IPS DF 4.7 (cell line): ENCODE results near the gene PLCH1.
"Not testable (repeated sequence)": the region's sequence is repeated elsewhere in the genome, so short reads cannot be mapped to it uniquely, and the experiment has no call there.

ENCODE experiments used
- DNase-seq: peaks from one replicate; pipeline ENCODE4 v3.0.0-alpha.2; 2013; ENCODE audit warnings: low spot score; ENCODE audit errors: extremely low read depth

PLCH1 gene

DNA sequence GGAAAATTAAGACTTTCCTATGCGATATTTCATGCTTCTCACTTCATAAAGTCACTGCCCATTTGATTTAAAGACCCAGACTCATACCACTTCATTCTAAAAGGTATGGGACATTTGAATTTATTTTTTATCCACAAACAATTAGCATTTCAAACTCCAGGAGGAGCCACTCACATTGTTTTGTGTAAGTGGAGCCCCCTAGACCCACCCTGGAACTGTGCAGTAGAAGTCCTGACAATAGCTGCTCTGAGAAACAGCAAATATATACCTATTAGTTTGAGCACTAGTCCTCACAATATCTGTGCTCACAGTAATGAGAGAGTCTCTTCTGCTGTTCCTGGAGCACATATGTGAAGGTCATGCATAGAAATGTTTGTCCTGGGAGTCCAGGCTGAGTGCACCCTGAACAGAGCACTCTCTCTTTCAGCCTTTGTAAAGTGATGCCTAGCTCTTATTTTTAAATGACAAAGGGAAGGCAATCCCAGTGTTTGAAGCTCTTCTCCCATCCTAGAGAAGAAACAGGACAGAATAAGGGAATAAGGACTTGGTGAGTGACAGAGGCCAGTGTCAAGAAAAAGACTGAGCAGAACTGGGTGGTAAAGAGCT lies 323.9 kb downstream of the PLCH1 start:
- DNase-seq: no peak

DNA sequence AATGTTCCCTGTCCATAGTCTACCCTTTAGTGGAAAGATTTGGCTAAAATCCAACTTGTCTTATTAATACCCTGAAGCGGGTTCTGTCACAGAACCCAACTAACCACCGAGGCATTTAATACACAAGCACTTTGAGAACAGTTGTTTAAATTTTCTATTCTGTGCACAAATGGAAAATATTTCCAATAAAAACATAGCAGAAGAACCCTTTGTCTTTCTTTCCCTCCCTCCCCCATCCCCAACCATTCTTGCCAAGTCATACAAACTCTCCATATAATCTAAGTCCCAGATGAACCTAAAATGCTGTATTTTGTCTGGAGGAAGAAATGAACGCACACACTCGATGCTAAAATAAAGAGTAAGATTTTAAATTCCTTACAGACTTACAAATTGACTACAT lies 324.5 kb downstream of the PLCH1 start:
- no peak for DNase-seq

- DNase-seq: no peak
Measured at GRCh38 chr3:155418407-155418806, 326.5 kb downstream of the PLCH1 start.

GRCh38 chr3:155417119-155417517 lies 327.8 kb downstream of the PLCH1 start:
- DNase-seq: no peak

DNA sequence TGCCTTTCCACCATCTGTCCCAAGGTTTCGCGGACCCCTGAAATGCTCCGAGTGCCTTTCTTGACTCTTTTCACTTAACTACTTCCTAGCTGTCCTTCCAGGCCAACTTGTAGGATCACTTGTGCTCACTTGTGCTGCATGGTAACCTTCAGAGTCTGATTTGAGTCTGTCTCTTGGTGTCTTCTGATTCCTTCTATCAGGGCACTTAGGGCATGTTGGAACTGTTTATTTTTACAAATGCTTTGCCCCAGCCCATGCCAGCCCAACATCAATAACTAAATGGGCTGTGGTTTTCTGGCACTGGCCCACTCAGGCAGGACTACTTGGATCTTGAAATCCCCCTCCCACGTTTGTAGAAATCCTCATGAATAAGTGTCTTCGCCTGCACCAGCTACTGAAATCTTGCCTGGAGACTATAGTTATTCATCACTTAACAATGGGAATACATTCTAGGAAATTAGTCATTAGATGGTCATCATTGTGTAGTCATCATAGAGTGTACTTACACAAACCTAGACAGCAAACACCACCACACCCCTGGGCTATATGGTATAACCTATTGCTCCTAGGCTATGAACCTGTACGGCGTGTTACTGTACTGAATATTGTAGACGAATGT lies 328.3 kb downstream of the PLCH1 start:
- no peak for DNase-seq

DNA sequence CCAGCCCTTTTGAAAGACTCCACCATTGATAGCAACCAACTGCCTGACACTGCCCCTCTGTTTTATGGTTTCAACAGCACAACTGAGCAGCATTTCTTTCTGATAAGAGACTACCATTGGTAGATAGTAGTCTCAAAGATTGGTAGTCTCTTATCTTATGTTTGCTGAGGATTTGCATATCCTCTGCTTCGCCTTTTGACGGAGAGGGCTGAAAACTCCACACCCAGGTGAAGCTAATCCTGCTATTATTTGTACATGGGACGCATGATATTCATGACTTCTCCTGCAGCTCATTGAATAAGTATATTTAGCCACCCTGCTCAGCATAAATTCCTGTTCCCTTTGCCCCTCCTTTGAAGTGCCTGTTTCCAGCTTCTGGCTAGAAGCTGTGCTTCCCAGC lies 332.0 kb downstream of the PLCH1 start:
- DNase-seq: no peak

DNA sequence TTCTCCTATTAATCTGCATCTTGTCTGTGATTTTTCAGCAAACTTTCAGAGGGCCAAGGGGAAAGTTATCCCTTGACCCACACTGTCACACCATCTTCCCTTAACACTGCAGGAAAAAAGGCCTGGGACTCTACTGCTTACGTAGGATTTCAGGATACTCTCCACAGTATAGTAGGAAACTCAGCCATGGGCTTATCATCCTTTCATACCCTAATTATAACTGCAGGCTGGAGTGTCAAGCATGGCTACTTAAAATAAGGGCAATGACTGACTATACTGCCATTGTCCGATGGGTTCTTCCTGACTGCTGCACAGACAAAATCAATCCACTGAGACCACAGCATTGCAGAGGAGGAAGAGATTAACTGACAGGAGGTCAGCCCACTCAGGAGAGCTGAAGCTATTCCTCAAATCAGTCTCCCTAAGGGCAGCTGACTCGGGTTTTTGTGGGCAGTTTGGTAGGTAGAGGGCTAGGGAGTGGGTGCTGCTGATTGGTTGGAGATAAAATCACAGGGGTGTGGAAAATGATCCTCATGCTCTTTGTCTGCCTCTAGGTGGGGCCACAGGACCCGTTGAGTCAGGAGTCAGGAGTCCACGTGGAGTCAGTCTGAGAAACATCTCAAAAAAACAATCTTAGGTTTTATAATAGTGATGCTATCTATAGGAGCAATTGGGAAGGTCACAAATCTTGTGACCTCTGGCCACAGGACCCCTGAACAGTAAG lies 333.2 kb downstream of the PLCH1 start:
- no peak for DNase-seq

GRCh38 chr3:155409336-155409735 lies 335.5 kb downstream of the PLCH1 start:
- no peak for DNase-seq

DNA sequence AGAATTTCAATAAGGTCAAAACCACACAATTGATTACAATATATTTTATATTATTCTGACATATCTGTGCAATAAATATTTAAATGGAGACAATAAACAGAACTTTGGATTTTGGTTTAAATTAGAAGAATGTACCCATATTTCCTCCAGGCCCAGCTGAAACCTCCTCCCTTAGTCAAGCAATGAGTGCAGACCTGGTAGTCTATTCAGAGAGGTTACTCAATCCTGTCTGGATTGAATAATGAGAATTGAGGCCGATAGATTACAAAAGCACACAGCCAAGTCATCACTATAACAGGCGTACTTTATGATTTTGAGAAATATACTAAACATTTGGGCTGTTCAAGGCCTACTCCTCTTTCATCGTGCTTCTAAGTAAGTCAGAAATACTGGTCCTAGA lies 336.9 kb downstream of the PLCH1 start:
- DNase-seq: no peak

- DNase-seq: no peak
Measured at GRCh38 chr3:155407331-155407730, 337.5 kb downstream of the PLCH1 start.

- no peak for DNase-seq
Measured at GRCh38 chr3:155404486-155404885, 340.4 kb downstream of the PLCH1 start.

DNA sequence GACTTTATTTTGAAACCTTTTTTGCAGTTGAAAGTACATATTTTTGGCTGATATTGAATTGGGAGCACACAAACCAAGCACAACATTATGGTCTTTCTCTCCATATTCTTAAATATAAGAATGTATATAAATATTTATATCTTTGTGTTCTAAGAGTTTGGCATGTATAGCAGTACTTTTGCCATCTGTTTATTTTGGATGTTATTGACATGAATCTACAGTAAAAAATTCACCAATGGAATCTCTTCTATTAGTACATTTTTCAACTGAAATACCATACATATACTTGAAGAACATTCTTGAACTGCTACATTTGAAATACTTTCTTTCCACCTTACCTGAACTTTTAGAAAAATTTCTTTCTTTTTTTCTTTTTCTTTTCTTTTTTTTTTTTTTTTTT lies 342.2 kb downstream of the PLCH1 start:
- no peak for DNase-seq

DNA sequence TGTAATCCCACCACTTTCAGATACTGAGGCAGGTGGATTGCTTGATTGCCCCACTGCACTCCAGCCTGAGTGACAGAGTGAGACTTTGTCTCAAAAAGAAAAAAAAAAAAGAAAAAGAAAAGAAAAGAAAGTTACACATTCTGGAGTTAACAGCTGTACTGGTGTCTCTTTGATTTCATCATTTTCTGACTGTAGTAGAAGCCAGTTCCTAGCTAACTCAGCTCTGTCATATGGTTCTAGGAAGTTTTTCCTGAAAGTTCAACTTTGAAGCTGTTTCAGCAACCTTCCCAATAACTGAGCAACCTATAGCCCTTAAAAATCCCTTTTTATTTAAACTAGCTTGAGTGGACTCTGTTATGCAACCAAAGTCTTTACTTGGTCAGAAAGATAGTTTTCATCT lies 346.8 kb downstream of the PLCH1 start:
- DNase-seq: no peak

GRCh38 chr3:155394896-155395295 lies 350.0 kb downstream of the PLCH1 start:
- DNase-seq: not testable (repeated sequence)

GRCh38 chr3:155394240-155394639 lies 350.6 kb downstream of the PLCH1 start:
- DNase-seq: no peak

GRCh38 chr3:155393316-155393715 lies 351.6 kb downstream of the PLCH1 start:
- DNase-seq: no peak

DNA sequence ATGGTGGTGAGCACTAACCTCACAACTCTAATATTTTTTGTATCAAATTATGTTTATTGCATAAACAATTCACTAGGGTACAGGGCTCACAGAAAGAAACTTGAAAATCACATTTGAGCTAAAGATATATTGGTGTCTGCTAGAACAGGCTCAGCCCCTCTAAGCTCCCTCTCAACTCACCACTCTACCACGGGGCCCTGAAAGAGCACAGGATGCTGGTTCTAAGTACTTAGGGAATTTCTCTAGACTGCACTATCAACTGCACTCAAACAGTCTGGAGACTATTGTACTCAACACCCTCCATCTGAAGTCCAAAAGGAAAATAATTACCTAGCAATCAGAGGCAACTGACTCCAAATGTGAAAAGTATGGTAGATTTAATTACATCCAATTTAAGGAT lies 352.7 kb downstream of the PLCH1 start:
- no peak for DNase-seq

DNA sequence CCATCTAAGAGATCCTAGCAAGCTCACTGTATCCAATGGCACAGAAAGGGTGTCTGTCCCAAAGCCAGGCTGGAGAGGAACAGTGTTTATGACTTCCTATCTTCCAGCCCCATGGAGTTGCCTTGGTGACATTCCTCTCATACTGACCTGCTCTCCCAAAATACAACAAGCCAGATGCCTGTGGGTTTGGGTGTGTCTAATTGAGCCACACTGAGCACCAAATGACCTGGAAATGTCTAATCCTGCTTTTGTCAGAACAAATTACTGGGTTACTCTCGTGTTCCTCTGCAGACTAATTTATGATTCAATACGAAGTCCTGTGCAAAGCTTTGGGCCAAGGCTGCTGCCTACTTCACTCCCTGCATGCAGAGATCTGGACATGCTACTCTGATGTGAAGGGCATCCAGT lies 353.3 kb downstream of the PLCH1 start:
- no peak for DNase-seq

- no peak for DNase-seq
Measured at GRCh38 chr3:155391104-155391503, 353.8 kb downstream of the PLCH1 start.

GRCh38 chr3:155390351-155390750 lies 354.5 kb downstream of the PLCH1 start:
- no peak for DNase-seq

- DNase-seq: no peak
Measured at GRCh38 chr3:155388417-155388816, 356.5 kb downstream of the PLCH1 start.

DNA sequence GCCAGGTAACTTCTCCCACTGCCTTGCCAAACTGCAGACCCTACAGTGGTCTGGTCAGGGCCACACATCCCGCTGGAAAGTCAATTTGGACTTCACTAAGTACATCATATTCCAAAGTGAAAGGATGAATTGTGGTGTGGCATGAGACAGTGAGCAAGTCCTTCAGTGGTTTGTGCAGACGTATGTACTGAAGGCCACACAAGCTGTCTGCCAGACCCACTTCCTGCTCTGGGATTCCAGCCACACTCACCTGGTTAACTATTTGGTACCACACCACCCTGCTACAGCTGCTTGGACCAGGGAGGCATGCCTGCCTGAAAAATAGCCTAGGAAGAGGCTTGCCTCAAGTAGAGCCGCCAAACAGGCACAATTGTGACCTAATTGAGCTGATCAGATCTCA lies 357.3 kb downstream of the PLCH1 start:
- DNase-seq: no peak

- no peak for DNase-seq
Measured at GRCh38 chr3:155386919-155387318, 358.0 kb downstream of the PLCH1 start.
